ENCODE results near the gene DDX46. TPM values are rescaled to one million over a fixed set of nuclear protein-coding genes. Genes with fewer than 3 reads are reported as not detected.

Gene DDX46
- total RNA-seq, 1 donor from 2014 or later, result 27.6 TPM

DNA sequence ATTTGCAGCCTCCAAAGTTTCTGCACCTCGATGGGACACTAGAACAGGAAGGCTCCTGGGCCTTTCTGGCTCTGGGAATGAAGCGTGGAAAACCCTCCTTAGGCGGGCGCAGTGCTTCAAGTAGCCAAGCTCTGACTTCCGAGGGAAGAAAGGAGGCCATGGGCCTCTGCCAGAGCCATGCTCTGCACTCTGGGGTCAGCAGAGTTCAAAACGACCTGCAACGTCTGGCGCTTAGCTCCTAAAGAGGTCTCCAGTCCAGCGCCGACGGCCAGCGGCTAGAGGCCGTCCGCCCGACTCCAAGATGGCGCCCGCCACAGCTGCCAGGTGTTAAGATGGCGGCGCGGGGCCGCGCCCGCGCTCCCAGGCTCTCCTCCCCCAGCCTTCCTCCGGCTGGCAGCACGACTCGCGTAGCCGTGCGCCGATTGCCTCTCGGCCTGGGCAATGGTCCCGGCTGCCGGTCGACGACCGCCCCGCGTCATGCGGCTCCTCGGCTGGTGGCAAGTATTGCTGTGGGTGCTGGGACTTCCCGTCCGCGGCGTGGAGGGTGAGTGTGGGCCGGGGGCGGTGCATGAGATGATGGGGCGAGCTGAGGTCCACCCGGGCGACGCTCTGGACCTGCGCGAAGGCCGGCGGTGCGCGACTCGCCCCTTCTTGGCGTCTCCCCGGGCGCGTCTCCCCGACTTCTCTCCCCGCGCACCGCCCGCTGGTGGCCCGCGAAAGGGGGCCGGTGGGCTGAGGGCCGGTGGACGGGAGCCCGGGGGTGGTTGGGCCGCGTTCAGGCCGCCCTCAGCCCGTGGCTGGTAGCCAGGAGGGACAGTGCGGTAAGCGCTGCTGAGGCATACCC, 115.6 kb downstream of the DDX46 start, which contains the start of gene TXNDC15:
Gene TXNDC15 (plus strand): TSS at position 385 of the 844 bp plus-strand sequence. CDS start 57 bp downstream, at position 442.
- DNase-seq (ENCODE audit: missing footprints) (peak; percentile 97), ATAC-seq (peak; percentile 96)
- intact Hi-C loops (cut with DNase I), result loop anchor here (2.0 kb wide), 2 partner anchors 27 to 31 kb away; partner anchors contain the start of gene PCBD2

DNA sequence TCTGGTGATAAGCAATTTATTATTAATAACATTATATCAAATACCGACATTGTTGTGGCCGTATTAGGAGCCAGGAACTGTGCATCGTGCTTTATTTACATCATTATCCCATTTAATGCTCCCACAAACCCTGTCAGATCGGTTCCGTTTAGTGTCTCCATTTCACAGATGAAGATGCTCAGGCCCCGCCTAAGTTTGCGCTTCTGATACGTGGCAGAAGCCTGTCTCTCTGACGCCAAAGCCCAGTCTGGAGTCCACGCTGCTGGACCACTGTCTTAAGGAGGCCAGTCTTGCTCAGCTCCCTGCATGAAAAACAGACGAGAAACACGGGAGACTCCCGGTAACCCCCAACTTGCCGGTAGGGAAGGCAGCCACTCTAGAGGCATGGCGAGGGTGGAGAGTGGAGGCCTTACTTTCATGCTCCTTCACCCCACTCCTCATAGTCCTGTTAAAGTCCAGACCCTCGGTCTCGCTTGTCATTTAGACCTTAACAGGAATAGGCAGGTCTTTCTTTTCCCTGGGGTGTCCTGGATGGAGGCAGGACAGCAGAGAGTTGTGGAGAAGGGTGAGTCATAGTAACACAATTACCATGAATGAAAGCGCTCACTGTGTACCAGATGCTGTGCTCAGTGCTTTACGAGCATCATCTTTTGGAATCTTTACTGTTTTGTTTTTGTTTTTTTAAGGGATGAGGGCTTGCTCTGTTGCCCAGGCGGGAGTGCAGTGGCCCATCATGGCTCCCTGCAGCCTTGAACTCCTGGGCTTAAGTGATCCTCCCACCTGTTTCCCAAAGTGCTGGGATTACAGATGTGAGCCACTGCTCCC, 116.5 kb downstream of the DDX46 start:
- intact Hi-C loops (cut with DNase I), result loop anchor here (2.0 kb wide), 2 partner anchors 28 to 30 kb away; partner anchors contain the start of gene PCBD2
- ATAC-seq, result peak; percentile 77

DNA sequence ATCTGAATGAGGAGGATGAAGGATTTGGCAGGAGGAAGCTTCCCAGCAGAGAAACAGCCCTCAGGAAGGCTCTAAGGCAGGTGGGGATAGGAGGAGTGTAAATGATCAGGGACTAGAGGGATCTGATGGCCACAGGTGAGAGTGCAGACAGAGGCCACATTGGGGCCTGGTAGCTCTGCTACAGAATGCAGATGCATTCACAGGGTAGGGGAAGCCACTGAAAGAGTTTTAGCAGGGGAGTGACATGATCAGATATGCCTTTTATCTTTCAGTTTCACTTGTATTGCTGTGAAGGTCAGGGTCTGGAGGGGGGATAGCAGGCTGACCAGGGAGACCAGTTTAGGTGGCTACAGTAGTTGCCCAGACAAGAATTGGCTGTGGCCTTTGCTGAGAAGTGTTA, 118.6 kb downstream of the DDX46 start:
- intact Hi-C loops (cut with DNase I), result no loop called here
- DNase-seq (ENCODE audit: missing footprints) (no peak), ATAC-seq (no peak)

More for the DNA sequence above, 116.5 kb downstream of the DDX46 start:
- DNase-seq (ENCODE audit: missing footprints), result peak; percentile 77

DNA sequence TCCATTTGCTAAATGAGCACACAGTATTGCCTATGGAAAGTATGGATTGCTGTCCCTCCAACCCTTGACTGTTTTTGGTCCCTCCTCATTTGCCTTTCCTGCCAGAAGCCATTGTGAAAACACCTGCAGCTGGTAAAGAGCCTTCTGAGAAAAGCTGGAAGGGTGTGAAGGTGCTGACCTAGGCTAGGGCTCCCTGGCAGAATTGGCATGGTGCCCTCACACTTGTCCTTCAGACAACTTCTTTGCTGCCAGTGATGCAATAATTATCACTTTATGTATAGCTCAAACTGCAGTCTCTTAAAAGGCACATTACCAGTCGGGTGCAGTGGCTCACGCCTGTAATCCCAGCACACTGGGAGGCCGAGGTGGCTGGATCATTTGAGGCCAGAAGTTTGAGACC, 119.8 kb downstream of the DDX46 start:
- intact Hi-C loops (cut with DNase I), result no loop called here
- DNase-seq (ENCODE audit: missing footprints) (no peak), ATAC-seq (no peak)

DNA sequence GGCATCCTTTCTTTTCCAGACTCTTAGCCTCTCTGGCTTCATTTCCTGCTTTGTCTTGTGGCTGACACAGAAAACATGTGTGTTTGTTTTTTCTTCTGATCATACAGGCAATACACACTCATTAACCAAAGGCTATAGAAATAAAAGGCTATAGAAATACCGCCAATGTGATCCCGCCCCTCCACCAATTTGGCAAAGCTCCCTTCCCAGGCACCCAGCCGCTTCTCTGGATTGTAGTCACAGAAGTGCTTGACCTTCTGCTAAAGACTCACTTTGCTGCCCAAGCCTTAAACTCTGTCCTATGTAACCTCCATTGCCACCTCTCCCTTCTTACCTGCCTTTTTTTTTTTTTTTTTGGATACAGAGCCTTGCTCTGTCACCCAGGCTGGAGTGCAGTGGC, 120.9 kb downstream of the DDX46 start:
- intact Hi-C loops (cut with DNase I), result no loop called here
- no peak for DNase-seq (ENCODE audit: missing footprints)
- ATAC-seq, result no peak

Other genes starting within 250 kb of the DDX46 start
- gene JADE2, start 233.1 kb upstream of the DDX46 start, total RNA-seq, result 24.6 TPM
- gene SAR1B, start 126.0 kb upstream of the DDX46 start, total RNA-seq, result 92.5 TPM
- 6.9 TPM for gene SEC24A, start 110.0 kb upstream of the DDX46 start, total RNA-seq
- 14.5 TPM for gene CAMLG, start 20.2 kb upstream of the DDX46 start, total RNA-seq
- gene C5orf24, start 87.2 kb downstream of the DDX46 start, total RNA-seq, result 21.9 TPM
- gene TXNDC15, start 115.6 kb downstream of the DDX46 start, total RNA-seq, result 52.8 TPM
- gene PCBD2, start 146.4 kb downstream of the DDX46 start, total RNA-seq, result 24.7 TPM
- gene CATSPER3, start 209.1 kb downstream of the DDX46 start, total RNA-seq, result 1.1 TPM

Measured in Right ventricle myocardium inferior (tissue), 1 donor.